ENCODE results near the gene RIN1.
A peak's percentile ranks its signal among the peaks of the same experiment; 100 is the strongest.

The RIN1 gene

DNA sequence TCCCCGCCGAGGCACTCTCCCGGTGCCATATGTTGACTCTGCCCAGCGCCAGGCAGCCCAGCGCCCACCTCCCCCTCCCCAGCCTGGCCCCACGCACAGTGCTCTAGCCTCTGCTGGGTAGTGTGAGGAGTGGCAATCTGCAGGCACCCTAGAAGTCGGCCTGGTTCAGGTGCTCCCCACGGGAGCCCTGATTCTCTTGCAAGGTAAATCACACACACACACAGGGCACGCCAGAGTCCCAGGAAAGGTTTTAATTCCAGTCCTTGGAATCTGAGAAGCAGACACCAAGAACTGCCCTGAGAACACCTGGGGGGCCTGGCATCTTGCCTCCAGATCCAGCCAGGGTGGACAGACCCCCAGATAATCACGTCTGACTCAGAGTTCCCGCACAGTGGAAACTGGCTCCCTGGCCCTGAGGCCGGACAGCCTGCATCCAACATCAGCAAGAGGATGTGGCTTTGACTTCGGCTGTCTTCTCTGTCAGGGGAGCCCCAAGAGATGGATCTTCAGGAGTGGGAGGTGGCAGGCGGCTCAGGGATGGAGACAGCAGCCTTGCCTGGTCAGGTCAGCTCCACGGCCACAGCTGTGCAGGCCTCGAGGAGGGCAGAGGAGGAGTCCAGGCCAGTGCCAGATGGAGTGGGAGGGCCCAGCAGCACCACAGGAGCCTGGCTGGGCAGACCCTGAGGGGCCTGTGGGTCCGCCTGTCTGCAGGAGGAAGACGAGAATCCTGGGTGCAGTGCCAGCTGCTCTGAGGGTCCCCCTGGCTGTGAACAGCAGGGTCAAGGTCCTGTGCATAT, 1.1 kb upstream of the RIN1 start:
- Histone ChIP-seq H3K23ac (ENCODE audit: low read length in 2 of 2) (peak overlapping the region in 1 of 2 experiments; percentile 53), H3K4me1 (ENCODE audit: control insufficient read depth, insufficient read depth, low read depth, low read length) (peaks cover 71% of the 10 kb centered on the region), H3K36me3 (ENCODE audit: control insufficient read depth in 1 of 2, insufficient read depth in 2 of 2, low read depth in 1 of 2, low read length in 2 of 2) (peaks cover 63 to 77% of the 10 kb centered on the region in 2 experiments), H4K91ac (ENCODE audit: low read length) (peak overlapping the region; percentile 77), H3K4me3 (ENCODE audit: insufficient read depth in 1 of 2, low read depth in 1 of 2, low read length in 2 of 2) (no peak overlapping the region), H2BK12ac (ENCODE audit: low read length in 2 of 2) (peak overlapping the region; percentile 56 to 90), H2AK5ac (ENCODE audit: low read length, severe bottlenecking) (peak overlapping the region; percentile 36), H3K14ac (ENCODE audit: low read length in 2 of 2) (no peak overlapping the region), H2BK120ac (ENCODE audit: low read depth, low read length) (no peak overlapping the region), H2BK15ac (ENCODE audit: low read depth, poor library complexity, severe bottlenecking) (peak overlapping the region; percentile 65), H3K27ac (ENCODE audit: low read length, poor library complexity, severe bottlenecking) (peak overlapping the region; percentile 97), H3K9me3 (ENCODE audit: control insufficient read depth, low read length) (no peaks in the 10 kb centered on the region), H3K79me1 (replicated peaks; ENCODE audit: low read length, poor library complexity, severe bottlenecking) (peaks cover 33% of the 10 kb centered on the region), H3K4me2 (ENCODE audit: low read length, poor library complexity, severe bottlenecking) (peak overlapping the region; percentile 68), H2AFZ (ENCODE audit: low read depth, low read length) (no peak overlapping the region), H3K9ac (ENCODE audit: low read length) (peak overlapping the region; percentile 99), H3K27me3 (ENCODE audit: control insufficient read depth in 1 of 2, insufficient read depth in 1 of 2, low read length in 2 of 2) (no peaks in the 10 kb centered on the region), H3K4ac (ENCODE audit: low read depth in 1 of 2, low read length in 2 of 2) (peak overlapping the region; percentile 52 to 63), H3K18ac (ENCODE audit: low read depth in 1 of 2, low read length in 2 of 2) (peak overlapping the region; percentile 4 to 44), H4K8ac (ENCODE audit: low read length) (peak overlapping the region; percentile 84), H2BK5ac (ENCODE audit: low read depth, low read length, poor library complexity, severe bottlenecking) (peak overlapping the region; percentile 11)
- peak; percentile 75 for DNase-seq
- WGBS, result 41% methylated on average over 18 of the region's 18 CpGs

DNA sequence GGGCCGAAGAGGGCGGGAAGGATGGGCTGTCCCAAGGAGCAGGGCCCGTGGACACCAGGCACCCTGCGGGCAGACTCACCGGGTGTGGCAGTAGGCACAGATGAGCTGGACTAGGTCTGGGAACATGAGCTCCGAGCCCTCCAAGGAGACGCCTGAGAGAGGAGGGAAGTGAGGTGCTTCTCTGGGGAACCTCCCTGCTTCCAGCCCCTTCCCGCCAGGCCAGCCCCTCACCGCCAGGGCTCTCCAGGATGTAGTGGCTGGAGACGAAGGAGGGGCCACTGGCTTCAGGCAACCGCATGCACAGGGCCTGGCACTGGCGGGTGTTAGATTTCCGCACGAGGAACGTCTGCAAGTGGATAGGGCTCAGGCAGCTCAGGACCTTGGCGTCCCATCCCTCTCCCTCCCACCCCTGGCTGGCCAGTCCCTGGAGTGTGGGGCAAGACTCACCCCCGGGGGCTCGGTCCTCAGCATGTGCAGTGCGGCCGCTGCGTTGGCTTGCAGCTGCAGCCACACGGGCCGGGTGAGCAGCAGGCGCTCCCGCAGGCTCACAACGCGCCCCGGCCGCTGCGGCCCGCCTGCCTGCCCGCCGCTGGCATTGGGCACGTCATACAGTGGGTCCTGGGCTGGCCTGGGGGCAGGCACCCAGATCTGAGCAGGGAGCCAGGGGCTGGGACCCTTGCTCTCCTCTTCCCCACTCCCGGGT, 552 bp downstream of the RIN1 start:
- H3K27ac ChIP-seq (ENCODE audit: low read length, poor library complexity, severe bottlenecking), result peak overlapping the region; percentile 97
- no peaks in the 10 kb centered on the region for H3K9me3 ChIP-seq (ENCODE audit: control insufficient read depth, low read length)
- peaks cover 66% of the 10 kb centered on the region for H3K4me1 ChIP-seq (ENCODE audit: control insufficient read depth, insufficient read depth, low read depth, low read length)
- H3K23ac ChIP-seq (ENCODE audit: low read length in 2 of 2), result no peak overlapping the region
- peaks cover 30% of the 10 kb centered on the region for H3K79me1 ChIP-seq (replicated peaks; ENCODE audit: low read length, poor library complexity, severe bottlenecking)
- no peaks in the 10 kb centered on the region for H3K27me3 ChIP-seq (ENCODE audit: control insufficient read depth in 1 of 2, insufficient read depth in 1 of 2, low read length in 2 of 2)
- DNase-seq, result peak; percentile 82
- peak overlapping the region; percentile 68 for H3K4me2 ChIP-seq (ENCODE audit: low read length, poor library complexity, severe bottlenecking)
- H2BK12ac ChIP-seq (ENCODE audit: low read length in 2 of 2), result peak overlapping the region; percentile 49 to 93
- WGBS, result 3% methylated on average over 35 of the region's 35 CpGs
- H3K36me3 ChIP-seq (ENCODE audit: control insufficient read depth in 1 of 2, insufficient read depth in 2 of 2, low read depth in 1 of 2, low read length in 2 of 2), result peaks cover 60 to 77% of the 10 kb centered on the region in 2 experiments
- peak overlapping the region; percentile 91 for H2BK120ac ChIP-seq (ENCODE audit: low read depth, low read length)
- H3K4me3 ChIP-seq (ENCODE audit: insufficient read depth in 1 of 2, low read depth in 1 of 2, low read length in 2 of 2), result peak overlapping the region; percentile 68 to 85
- H3K18ac ChIP-seq (ENCODE audit: low read depth in 1 of 2, low read length in 2 of 2), result peak overlapping the region; percentile 97 to 99
- peak overlapping the region; percentile 90 for H2BK5ac ChIP-seq (ENCODE audit: low read depth, low read length, poor library complexity, severe bottlenecking)
- H2AFZ ChIP-seq (ENCODE audit: low read depth, low read length), result peak overlapping the region; percentile 7
- peak overlapping the region; percentile 46 for H2AK5ac ChIP-seq (ENCODE audit: low read length, severe bottlenecking)
- peak overlapping the region in 1 of 2 experiments; percentile 95 for H3K14ac ChIP-seq (ENCODE audit: low read length in 2 of 2)
- peak overlapping the region; percentile 90 to 94 for H3K4ac ChIP-seq (ENCODE audit: low read depth in 1 of 2, low read length in 2 of 2)
- peak overlapping the region; percentile 92 for H2BK15ac ChIP-seq (ENCODE audit: low read depth, poor library complexity, severe bottlenecking)
- peak overlapping the region; percentile 92 for H4K8ac ChIP-seq (ENCODE audit: low read length)
- peak overlapping the region; percentile 99 for H3K9ac ChIP-seq (ENCODE audit: low read length)
- peak overlapping the region; percentile 99 for H4K91ac ChIP-seq (ENCODE audit: low read length)

DNA sequence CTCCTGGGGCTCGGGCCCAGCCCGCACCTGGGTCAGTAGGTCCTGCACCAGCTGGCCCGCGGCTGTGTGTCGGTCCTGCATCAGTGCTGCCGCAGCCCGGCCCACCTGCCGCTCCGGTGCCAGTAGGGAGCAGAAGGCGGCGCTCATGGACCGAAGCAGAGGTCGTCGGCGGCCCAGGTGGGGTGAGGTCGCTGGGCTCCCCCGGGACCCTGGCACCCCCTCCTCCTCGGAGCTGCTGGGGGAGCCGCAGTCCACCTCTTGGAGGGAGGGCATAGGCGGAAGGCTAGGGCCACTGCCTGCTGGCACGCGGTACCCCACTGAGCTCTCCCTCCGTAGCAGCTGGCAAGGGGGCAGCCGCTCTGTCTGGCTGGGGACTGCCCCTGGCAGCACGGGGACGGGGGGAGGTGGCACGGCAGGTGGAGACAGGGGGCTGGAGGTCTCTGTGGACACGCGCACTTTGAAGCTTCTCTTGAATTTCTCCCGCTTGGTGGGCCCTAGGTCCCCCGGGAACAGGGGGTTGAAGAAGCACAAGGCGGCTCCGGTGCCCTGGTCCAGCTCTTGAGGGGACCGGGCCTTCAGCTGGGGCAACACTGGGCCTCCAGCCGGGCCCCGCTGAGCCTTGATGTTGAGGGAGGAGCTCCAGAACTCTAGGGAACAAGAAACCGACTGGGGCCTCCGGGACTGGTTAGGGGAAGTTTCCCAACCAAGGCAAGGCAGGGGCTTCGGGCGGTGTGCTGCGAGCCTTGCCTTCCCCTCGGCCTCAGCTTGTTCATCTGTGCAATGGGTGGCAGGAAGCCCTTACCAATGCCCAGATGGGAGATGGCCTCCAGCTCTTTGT, 1.4 kb downstream of the RIN1 start:
- peak overlapping the region; percentile 68 to 85 for H3K4me3 ChIP-seq (ENCODE audit: insufficient read depth in 1 of 2, low read depth in 1 of 2, low read length in 2 of 2)
- H3K27me3 ChIP-seq (ENCODE audit: control insufficient read depth in 1 of 2, insufficient read depth in 1 of 2, low read length in 2 of 2), result no peaks in the 10 kb centered on the region
- peaks cover 68% of the 10 kb centered on the region for H3K4me1 ChIP-seq (ENCODE audit: control insufficient read depth, insufficient read depth, low read depth, low read length)
- H2BK5ac ChIP-seq (ENCODE audit: low read depth, low read length, poor library complexity, severe bottlenecking), result no peak overlapping the region
- no peak overlapping the region for H2AFZ ChIP-seq (ENCODE audit: low read depth, low read length)
- WGBS, result 81% methylated on average over 42 of the region's 42 CpGs
- H3K18ac ChIP-seq (ENCODE audit: low read depth in 1 of 2, low read length in 2 of 2), result peak overlapping the region; percentile 97 to 99
- peak overlapping the region; percentile 68 for H3K4me2 ChIP-seq (ENCODE audit: low read length, poor library complexity, severe bottlenecking)
- peak overlapping the region in 1 of 2 experiments; percentile 84 for H3K14ac ChIP-seq (ENCODE audit: low read length in 2 of 2)
- peak overlapping the region; percentile 29 for H2AK5ac ChIP-seq (ENCODE audit: low read length, severe bottlenecking)
- H2BK15ac ChIP-seq (ENCODE audit: low read depth, poor library complexity, severe bottlenecking), result peak overlapping the region; percentile 71
- peak overlapping the region in 1 of 2 experiments; percentile 26 for H2BK12ac ChIP-seq (ENCODE audit: low read length in 2 of 2)
- H3K4ac ChIP-seq (ENCODE audit: low read depth in 1 of 2, low read length in 2 of 2), result peak overlapping the region; percentile 90 to 94
- no peaks in the 10 kb centered on the region for H3K9me3 ChIP-seq (ENCODE audit: control insufficient read depth, low read length)
- H4K91ac ChIP-seq (ENCODE audit: low read length), result peak overlapping the region; percentile 99
- H3K36me3 ChIP-seq (ENCODE audit: control insufficient read depth in 1 of 2, insufficient read depth in 2 of 2, low read depth in 1 of 2, low read length in 2 of 2), result peaks cover 52 to 69% of the 10 kb centered on the region in 2 experiments
- H4K8ac ChIP-seq (ENCODE audit: low read length), result peak overlapping the region; percentile 73
- H3K9ac ChIP-seq (ENCODE audit: low read length), result peak overlapping the region; percentile 99
- H3K27ac ChIP-seq (ENCODE audit: low read length, poor library complexity, severe bottlenecking), result peak overlapping the region; percentile 97
- H3K23ac ChIP-seq (ENCODE audit: low read length in 2 of 2), result no peak overlapping the region
- H3K79me1 ChIP-seq (replicated peaks; ENCODE audit: low read length, poor library complexity, severe bottlenecking), result peaks cover 22% of the 10 kb centered on the region
- peak; percentile 42 for DNase-seq
- peak overlapping the region; percentile 78 for H2BK120ac ChIP-seq (ENCODE audit: low read depth, low read length)

Measured in mesenchymal stem cell (in vitro differentiated cells and primary cell).